HG03280 (cell line): ENCODE results near the gene CDC42EP2.

Experiments used
- ATAC-seq: cut with Tn5 transposase; IDR thresholded peaks from one replicate; pipeline ENCODE4 v1.9.1; 2021; ENCODE audit warnings: mild to moderate bottlenecking, moderate library complexity; ENCODE audit not compliant: unreplicated experiment

The CDC42EP2 gene

GRCh38 chr11:65297026-65297672 lies 17.5 kb upstream of the CDC42EP2 start:
- ATAC-seq: no peak

- ATAC-seq: no peak
Measured at GRCh38 chr11:65298131-65298535, 16.5 kb upstream of the CDC42EP2 start.

GRCh38 chr11:65298655-65299179 lies 15.9 kb upstream of the CDC42EP2 start:
- ATAC-seq: no peak

- no peak for ATAC-seq
Measured at GRCh38 chr11:65300621-65301275, 13.9 kb upstream of the CDC42EP2 start.

GRCh38 chr11:65301491-65302329 lies 13.0 kb upstream of the CDC42EP2 start:
- ATAC-seq: no peak

GRCh38 chr11:65303555-65303954 lies 11.1 kb upstream of the CDC42EP2 start:
- ATAC-seq: no peak

GRCh38 chr11:65304110-65304509 lies 10.6 kb upstream of the CDC42EP2 start:
- no peak for ATAC-seq

GRCh38 chr11:65304613-65305012 lies 10.1 kb upstream of the CDC42EP2 start:
- no peak for ATAC-seq

GRCh38 chr11:65305501-65306268 lies 9.0 kb upstream of the CDC42EP2 start:
- ATAC-seq: no peak

GRCh38 chr11:65307298-65308229 lies 7.1 kb upstream of the CDC42EP2 start:
- ATAC-seq: no peak

GRCh38 chr11:65308281-65308891 lies 6.3 kb upstream of the CDC42EP2 start:
- ATAC-seq: no peak

GRCh38 chr11:65309006-65309405 lies 5.7 kb upstream of the CDC42EP2 start:
- ATAC-seq: no peak

GRCh38 chr11:65310215-65310614 lies 4.5 kb upstream of the CDC42EP2 start:
- ATAC-seq: no peak

- no peak for ATAC-seq
Measured at GRCh38 chr11:65310736-65311135, 3.9 kb upstream of the CDC42EP2 start.

- no peak for ATAC-seq
Measured at GRCh38 chr11:65311170-65311678, 3.4 kb upstream of the CDC42EP2 start.

- ATAC-seq: no peak
Measured at GRCh38 chr11:65315204-65315865, 669 bp downstream of the CDC42EP2 start.

GRCh38 chr11:65315866-65316226 lies 1.2 kb downstream of the CDC42EP2 start:
- no peak for ATAC-seq

- ATAC-seq: no peak
Measured at GRCh38 chr11:65316227-65317024, 1.8 kb downstream of the CDC42EP2 start.
